HL-60/S4 treated with phorbol 12-myristate 13-acetate at 8.2 ng/mL for 4 days and 3 days (cell line): ENCODE data around the gene COG5.

Experiments used
- in situ Hi-C: fragments of 300-500 bp; cut with MboI; formaldehyde crosslinking; loops from 2 replicates; pipeline ENCODE4 v1.15.0; 2022; ENCODE audit warnings: low sequenced_read_pairs

The COG5 gene

DNA sequence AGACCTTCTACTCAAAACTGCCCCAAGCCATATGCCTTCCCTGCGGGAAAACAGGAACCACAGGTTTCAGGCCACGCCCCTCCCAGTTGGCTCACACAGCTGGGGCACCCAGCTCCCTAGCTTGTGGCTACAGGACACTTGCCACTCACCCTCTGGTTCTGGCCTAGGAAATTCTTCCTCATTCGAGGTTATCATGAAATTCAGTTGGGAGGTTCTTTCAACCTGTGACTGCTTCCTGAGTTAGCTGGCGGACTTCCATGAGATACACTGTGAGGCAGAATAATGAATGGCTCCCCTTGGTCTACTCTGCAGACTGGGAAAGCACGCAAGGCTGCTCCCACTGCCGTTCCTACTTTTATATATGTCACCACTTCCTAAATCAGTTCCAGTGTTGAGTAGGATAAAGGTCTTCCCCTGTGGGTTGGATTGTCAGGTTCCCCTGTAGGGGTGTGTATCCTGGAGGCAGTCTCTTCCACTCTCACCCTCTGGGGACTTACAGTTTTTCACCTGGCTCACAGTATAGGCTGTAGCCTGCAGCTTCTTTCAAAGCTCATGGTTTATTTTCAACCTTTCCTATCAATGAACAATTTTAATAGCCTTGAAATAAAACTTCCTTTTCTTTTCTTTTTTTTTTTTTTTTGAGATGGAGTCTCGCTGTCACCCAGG is 56.9 kb downstream of the COG5 start:
- in situ Hi-C loops = no loop called here

DNA sequence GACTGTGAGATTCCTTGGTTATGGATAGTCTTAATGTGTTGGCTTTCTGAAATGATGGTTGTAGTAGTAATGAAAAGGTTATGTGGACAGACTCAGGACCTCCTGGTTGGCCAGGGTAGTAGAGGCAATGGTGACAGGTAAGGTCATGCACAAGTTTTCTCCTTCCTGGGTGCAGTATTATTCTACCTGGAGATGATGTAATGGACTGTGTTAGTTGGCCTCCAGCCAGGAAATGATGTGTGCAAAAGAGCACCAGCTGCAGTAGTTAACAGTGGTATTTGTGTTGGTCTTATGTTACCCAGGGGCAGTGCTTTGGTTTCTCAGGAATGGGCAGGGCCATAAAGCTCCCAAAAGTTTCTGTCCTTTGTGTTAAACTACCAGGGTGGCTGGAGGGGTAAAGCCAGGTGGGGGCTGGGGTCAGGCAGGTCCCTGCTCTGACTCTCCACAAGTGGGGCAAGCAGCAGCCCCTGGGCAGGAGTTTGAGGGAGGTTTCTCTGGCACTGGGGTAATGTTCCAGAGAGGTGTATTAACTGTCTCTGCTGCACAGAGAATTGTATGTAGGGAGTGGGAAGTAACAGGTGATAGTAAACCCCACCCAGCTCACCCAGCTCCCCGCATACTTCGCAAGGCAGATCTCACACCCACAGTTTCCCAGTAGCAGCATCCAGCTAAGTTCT is 57.6 kb downstream of the COG5 start:
- in situ Hi-C loops = no loop called here

DNA sequence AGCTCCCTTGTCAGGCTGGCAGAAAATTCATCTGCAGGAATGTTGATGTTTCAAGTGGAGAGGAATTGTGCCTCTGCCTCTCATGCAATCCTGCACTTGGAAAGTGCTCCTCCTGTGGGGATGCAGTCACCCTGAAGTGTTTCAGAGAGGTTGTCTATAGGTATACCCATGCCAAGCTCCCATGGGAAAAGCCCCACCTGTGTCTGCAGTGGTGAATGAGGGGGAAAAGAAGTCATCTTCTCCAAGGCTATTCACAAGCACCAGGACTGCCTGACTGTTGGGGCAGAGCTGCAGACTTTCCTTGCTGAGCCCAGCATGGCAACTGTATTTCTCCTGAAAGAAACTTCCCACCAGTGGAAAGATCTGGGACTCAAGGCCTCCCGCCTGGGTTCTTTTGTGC is 58.4 kb downstream of the COG5 start:
- in situ Hi-C loops = no loop called here

DNA sequence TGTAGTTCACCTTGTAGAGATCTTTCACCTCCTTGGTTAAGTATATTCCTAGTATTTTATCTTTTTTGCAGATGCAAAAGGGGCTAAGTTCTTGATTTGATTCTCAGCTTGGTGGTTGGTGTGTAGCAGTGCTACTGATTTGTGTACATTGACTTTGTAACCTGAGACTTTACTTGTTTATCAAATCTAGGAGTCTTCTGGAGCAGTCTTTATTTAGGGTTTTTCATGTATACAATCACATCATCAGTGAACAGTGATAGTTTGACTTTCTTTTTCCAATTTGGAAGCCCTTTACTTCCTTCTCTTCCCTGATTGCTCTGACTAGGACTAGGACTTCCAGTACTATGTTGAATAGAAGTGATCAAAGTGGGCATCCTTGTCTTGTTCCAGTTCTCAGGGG is 60.0 kb downstream of the COG5 start:
- in situ Hi-C loops = no loop called here

DNA sequence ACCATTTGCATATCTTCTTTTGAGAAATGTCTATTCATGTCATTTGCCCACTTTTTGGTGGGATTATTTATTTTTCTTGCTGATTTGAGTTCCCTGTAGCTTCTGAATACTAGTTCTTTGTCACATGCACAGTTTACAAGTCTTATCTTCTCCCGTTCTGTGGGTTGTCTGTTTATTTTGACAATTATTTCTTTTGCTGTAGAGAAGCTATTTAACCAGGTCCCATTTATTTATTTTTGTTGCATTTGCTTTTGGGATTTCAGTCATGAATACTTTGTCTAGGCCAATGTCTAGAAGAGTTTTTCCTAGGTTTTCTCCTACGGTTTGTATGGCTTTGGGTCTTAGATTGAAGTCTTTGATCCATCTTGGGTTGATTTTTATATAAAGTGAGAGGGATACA is 60.9 kb downstream of the COG5 start:
- in situ Hi-C loops = no loop called here

DNA sequence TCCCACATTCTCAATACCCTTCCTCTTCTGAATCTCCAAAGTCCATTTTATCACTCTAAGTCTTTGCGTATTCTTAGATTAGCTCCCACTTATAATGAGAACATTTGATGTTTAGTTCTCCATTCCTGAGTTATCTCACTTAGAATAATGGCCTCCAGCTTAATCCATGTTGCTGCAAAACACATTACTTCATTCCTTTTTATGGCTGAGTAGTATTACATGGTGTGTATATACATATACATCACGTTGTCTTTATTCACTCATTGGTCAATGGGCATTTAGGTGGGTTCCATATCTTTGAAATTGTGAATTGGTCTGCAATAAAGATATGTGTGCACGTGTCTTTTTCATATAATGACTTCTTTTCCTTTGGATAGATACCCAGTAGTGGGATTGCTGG is 61.6 kb downstream of the COG5 start:
- in situ Hi-C loops = no loop called here

DNA sequence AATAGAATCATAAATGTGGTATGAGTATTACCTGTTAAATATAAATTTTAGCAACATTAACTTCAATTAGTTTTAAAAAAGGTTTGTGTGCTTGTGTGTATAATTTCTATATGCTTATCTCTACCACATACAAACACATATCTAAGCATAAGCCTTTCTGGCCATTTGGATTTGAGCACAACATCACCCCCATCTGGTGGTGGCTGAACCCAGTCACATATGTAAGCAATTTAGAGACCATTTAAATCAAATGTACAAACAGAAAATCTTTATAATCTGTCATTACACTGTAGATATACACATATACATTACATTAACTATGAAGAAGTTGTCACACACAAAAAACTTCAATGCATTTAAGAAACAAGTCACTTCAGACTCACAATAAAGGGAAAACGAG is 62.1 kb downstream of the COG5 start:
- in situ Hi-C loops = no loop called here

DNA sequence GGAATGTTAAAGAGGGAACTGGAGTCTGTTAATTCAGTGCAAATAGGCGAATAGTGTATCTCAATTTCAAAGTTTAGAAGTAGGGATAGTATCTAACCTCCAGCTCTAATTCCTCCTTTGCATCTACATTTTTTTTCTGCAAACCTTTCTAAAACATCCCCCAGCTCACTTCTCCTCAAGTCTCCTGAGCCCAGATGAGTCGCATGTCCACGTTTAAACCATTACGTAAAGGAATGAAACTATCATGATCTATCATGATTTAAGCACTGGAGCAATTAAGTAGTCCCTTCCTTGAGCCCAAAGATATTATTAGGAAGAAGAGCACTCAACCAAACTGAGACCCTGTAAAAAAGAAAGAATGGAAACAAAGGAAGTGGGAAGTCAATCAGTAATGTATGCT is 64.0 kb downstream of the COG5 start:
- in situ Hi-C loops = no loop called here

DNA sequence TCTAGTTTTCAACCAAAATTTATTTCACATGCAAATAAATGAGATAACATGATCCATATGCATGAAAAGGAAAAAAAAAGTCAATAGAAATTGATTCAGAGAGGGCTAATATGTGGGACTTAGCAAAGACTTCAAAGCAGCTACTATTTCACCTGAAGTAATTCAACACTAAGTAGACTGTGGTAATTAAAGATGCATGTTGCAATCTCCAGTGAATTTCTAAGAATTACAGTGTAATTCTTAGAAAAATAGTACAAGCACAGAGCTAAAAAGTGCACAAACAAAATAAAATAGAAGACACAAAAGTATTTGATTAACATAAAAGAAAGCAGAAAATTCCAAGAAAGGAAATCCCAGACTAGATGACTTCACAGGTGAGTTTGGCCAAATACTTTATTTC is 68.2 kb downstream of the COG5 start:
- in situ Hi-C loops = no loop called here

DNA sequence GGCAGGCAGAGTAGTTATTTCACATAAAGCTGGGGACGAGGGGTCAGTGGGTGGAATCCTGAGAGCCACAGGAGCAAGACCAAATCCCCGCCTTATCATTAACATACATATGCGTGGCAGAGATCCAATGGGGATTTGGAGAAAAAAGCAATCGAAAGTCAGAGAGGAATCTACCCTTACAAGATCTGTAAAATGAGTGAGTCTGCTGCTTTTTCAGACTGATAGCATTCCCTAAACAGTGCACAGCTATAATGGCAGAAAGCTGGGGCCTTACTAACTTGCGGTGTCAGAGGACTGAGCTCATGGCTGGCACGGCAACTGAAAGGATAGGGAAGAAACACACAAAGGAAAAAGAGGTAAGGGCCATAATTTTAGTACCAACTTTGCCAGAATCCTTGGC is 68.8 kb downstream of the COG5 start:
- in situ Hi-C loops = no loop called here

DNA sequence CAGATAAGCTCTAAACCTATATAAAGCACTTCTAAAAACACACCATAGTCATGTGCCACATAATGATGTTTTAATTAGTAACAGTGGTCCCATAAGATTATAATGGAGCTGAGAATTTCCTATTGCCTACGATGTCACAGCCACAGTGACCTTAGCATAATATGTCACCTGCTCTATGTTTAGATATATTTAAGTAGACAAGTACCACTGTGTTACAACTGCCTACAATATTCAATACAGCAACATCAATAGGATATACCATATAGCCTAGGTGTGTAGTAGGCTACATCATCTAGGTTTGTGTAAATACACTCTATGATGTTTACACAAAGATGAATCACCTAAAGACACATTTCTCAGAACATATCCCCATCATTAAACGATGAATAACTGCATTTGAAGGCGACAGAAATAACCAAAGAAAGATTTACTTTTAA is 69.4 kb downstream of the COG5 start:
- in situ Hi-C loops = no loop called here

DNA sequence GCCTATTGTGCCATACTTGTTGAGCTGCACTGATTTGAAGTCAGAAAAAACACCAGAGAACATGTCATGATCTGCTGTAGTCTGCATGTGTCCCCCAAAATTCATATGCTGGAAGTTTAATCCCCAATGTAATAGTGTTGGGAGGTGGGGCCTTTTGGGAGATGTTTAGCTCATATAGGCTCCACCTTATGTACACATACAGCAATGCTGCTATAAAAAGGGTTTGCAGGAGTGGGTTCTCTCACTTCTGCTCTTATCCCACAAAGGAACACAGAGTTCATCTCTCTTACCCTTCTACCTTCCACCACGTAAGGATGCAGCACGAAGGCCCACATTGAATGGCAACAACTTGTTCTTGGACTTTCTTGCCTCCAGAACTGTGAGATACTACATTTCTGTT is 70.8 kb downstream of the COG5 start:
- in situ Hi-C loops = no loop called here

DNA sequence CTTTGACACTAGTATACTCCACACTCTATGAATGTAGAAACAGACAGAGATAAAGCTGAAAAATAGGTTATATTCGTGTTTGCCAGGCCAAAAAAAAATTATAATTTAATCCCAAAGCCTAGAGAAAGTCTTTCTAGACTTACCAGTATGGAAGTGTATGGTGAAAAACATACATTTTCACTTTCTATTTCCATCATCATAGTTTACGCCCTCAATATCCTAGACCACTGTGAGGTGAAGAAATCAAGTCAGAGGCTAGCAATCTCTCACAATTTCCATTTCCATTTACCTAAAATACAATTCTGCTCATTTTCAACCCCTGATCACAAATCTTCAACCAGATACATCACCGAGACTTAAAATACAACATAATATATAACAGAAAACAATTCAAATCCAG is 77.7 kb downstream of the COG5 start:
- in situ Hi-C loops = no loop called here

DNA sequence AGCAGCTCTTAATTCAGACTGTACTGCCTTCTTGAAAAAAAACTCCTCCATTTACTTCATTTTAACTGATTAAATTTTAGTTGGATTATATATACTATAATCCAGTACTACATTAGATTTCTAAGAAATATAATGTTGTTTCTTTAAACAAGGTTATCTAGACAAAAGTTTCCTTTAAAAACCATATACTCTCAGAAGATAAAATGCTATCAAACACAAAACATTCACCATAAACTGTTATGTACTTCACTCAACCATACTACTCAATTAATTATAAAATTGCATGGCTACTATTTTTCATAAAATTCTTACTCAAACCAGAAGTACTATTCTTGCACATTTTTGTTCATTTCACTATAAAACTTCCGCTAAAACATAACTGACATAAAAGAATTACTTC is 81.1 kb downstream of the COG5 start:
- in situ Hi-C loops = no loop called here

DNA sequence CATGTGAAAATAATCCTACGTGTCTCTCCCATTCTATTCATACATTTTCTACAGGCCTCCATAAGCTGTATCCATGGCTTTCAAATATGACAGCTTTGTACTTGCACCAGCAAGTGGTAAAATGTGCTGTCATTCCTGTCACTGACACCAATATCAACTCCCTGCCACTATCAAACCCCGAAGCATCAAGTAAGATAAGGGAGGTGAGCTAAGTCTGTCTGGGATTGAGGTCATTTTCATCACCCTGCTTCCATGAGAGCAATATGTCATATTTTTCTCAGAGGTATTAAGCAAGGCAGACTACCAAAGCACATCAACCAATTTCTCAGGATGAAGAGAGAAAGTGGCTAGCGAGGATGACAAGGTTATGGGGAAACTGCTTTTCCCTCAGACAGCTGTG is 82.8 kb downstream of the COG5 start:
- in situ Hi-C loops = no loop called here

DNA sequence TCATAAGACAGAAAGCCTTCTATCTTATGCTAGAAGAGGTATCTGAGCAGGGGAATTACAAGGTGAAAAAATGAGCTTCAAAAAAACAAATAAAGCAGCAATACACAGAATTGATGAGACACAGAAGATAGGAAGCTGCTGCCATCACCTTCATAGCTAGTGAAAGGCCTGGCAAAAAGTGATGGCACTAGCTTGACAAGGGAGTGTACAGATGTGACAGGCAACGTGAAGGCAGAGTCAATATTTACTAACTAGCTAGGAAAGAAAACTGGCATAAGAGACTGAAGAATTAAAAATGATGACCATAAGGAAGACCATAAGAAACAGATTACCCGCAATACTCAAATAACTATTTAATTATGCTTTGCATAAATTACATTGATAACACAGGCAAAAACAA is 84.4 kb downstream of the COG5 start:
- in situ Hi-C loops = no loop called here

DNA sequence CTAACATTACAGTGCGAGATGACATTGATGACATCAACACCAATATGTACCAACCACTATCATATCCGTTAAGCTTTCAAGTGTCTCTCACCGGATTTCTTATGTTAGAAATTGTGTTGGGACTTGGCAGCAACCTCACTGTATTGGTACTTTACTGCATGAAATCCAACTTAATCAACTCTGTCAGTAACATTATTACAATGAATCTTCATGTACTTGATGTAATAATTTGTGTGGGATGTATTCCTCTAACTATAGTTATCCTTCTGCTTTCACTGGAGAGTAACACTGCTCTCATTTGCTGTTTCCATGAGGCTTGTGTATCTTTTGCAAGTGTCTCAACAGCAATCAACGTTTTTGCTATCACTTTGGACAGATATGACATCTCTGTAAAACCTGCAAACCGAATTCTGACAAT is 89.6 kb downstream of the COG5 start:
- in situ Hi-C loops = no loop called here

DNA sequence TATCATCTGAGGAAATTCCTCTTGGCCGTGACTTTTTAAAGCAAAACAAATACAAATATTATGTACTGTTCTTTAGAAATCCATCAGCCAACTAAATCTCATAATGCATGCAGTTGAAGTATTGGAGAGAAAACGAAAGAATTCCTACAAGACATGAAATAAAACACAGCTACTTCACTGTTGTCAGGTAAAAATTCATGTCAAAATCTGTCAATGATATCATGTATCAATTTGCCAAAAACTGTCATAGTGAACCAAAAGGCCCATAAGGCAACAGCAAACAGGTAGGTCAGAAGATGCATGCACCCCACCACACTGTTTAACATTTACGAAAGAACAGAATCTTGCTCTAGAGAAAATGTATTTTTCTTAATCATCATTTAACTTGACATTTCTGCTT is 91.6 kb downstream of the COG5 start:
- in situ Hi-C loops = no loop called here

DNA sequence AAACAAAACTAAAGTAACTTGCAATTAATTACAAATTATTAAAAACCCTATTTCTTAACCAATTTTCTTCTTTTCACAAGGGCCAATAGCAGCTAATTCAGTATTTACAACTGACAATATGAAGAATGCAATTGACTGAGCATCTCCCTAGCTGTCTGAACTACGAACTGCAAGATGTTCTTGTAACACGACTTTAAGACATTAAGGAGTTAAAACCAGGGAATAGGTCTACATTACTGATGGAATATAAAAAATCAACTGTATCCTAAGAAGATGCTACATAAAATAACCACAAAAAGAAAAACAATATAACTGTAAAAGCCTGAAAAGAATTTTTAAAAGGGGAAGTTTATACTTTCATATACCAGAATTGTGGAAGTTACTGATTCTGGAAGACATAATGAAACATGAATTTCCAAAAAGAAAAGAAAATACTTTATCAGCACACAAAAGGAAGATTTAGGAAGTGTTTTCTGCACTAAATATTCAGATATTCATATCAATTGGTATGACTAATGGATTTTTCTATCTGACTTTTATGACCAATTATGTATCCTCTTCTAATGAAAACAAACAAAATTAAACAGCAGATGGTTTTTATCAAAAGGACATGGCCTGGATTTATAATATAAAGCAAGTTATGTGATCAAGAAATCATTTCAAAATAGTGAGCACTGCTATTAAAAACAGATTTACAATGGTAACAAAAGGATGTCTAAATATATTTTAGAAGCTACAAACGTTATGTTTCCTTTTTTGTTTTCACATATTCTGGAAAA is 92.2 kb downstream of the COG5 start:
- in situ Hi-C loops = no loop called here

DNA sequence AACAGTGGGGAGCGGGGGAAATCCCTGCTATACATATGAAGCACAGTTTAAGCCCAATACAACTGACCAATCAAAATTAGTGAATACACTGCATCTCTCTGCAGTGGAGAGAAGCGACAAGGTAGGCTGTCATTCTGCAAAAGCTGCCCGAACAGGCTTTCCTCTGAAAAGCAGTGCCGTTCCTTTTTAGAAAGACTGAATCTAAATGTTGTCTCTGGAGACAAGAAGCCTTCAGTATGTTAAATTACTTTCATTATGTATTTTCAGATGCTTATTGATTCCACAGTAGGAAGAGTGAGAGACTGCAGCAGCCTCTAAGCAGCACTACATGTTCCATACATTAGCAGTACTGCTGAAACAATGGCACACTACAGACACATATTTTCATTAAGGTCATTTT is 93.8 kb downstream of the COG5 start, which contains the start of gene GPR22:
GPR22 (plus strand) TSS at position 129 of the 400 bp plus-strand sequence. CDS start 4,004 bp downstream, outside the sequence.
- in situ Hi-C loops = no loop called here

DNA sequence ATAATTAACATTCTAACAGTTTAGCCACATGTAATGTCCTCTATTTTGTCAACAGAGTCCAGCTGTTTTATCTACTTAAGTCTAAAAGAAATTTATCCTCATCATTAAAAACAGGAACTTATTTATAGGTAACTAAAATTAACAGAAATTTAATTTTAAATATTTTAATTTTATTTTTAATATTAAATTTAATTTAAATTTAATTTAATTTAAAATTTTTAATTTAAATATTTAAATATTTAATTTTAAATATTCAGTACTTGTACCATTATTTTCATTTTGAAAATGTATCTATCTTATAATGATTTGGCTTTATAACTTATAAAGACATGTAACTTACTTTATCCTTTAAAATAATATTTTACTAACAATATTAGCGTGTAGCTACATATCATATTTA is 94.9 kb downstream of the COG5 start:
- in situ Hi-C loops = no loop called here

DNA sequence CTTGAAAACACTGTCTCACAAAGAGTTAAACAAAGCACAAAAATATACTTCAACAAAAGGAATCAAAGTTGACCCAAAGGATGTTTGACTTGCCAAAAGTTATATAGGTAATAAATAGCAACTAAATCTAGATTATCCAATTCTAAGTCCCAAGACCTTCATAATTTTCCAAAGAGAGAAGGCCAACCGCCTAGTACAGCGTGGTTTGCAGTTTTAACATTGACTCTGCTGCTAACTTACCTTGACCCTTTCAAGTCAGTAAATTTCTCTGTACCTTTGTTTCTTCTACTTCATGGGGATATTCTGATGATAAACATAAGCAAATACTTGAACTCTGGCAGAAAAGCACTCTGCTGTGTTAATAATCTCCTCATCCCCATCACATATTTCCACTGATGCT is 95.7 kb downstream of the COG5 start:
- in situ Hi-C loops = no loop called here
